HCT116 (cell line): ENCODE measurements around the gene INPP5D.

Experiments
- JUND ChIP-seq: IDR thresholded peaks from 2 replicates; pipeline ENCODE4 v1.6.1; 2012
- SIN3A ChIP-seq: IDR thresholded peaks from 2 replicates; pipeline ENCODE4 v1.6.1; 2012; ENCODE audit warnings: low read depth
- TF ChIP-seq, protein P1 (sequence below), 3 experiments: fragments of 200-600 bp in 1 of 3; sonication (generic) in 1 of 3; IDR thresholded peaks in 2 of 3; conservative IDR thresholded peaks in 1 of 3; 2 replicates each; pipeline ENCODE4 v1.5.1; 2012 to 2017; ENCODE audit warnings: low read depth in 2 of 3, low read length in 2 of 3, antibody characterized with exemption in 1 of 3, borderline replicate concordance in 1 of 3, control low read depth in 1 of 3, mild to moderate bottlenecking in 1 of 3, mixed read lengths in 1 of 3, mixed run types in 1 of 3, moderate library complexity in 1 of 3; ENCODE audit not compliant: insufficient read depth in 1 of 3

DNA sequence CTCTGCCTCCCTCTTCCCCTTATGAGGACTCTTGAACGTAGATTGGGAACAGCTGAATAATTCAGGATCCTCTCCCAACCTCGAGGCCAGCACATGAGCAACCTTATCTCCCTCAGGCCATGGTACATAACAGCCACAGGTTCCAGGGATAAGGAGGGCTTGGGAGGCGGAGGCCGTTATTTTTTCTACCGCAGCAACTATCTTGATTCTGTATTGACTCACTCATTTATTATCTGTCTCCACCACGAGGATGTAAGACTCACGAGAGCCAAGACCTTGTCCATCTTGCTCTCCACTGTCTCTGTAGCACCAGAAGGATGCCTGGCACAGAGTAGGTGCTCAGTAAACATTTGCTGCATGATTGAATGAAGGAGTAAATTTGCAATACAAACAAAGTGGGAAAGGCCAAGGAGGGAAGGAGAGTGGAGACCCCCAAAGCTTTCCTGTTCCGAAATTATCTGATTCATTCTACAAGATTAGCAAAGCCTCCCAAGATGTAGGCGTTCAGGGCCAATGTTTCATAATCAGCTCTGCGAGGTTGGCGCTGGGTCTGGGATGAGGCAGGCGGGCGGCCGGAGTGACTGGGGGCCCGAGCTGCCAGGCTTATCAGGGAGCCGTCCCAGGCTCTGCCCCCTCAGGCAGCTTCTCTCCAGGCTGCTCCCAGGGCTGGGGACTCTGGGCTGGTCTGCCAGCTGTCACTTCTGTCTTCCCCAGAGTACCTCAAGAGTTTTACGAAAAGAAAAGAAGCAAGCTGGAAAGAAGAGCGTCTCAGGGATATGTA is 31.6 kb downstream of the INPP5D start:
- TF ChIP-seq JUND (no peak), SIN3A (no peak)
- TF ChIP-seq, protein P1, sequence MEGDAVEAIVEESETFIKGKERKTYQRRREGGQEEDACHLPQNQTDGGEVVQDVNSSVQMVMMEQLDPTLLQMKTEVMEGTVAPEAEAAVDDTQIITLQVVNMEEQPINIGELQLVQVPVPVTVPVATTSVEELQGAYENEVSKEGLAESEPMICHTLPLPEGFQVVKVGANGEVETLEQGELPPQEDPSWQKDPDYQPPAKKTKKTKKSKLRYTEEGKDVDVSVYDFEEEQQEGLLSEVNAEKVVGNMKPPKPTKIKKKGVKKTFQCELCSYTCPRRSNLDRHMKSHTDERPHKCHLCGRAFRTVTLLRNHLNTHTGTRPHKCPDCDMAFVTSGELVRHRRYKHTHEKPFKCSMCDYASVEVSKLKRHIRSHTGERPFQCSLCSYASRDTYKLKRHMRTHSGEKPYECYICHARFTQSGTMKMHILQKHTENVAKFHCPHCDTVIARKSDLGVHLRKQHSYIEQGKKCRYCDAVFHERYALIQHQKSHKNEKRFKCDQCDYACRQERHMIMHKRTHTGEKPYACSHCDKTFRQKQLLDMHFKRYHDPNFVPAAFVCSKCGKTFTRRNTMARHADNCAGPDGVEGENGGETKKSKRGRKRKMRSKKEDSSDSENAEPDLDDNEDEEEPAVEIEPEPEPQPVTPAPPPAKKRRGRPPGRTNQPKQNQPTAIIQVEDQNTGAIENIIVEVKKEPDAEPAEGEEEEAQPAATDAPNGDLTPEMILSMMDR (IDR thresholded peaks at IDR 0.05 in 2 of 3, conservative IDR thresholded peaks at IDR 0.05 in 1 of 3; ENCODE audit: borderline replicate concordance in 1 of 3, insufficient read depth in 1 of 3, low read depth in 2 of 3, low read length in 2 of 3) = no peak
